HG02798 (cell line): ENCODE measurements around the gene CDC42EP4.
A peak's percentile ranks its signal among the peaks of the same experiment; 100 is the strongest.

Experiments used
- ATAC-seq: cut with Tn5 transposase; IDR thresholded peaks from one replicate; pipeline ENCODE4 v1.9.1; 2021; ENCODE audit warnings: mild to moderate bottlenecking; ENCODE audit not compliant: unreplicated experiment, poor library complexity

The CDC42EP4 gene

GRCh38 chr17:73304971-73305812 lies 6.6 kb downstream of the CDC42EP4 start:
- no peak for ATAC-seq

- no peak for ATAC-seq
Measured at GRCh38 chr17:73304438-73304837, 7.4 kb downstream of the CDC42EP4 start.

DNA sequence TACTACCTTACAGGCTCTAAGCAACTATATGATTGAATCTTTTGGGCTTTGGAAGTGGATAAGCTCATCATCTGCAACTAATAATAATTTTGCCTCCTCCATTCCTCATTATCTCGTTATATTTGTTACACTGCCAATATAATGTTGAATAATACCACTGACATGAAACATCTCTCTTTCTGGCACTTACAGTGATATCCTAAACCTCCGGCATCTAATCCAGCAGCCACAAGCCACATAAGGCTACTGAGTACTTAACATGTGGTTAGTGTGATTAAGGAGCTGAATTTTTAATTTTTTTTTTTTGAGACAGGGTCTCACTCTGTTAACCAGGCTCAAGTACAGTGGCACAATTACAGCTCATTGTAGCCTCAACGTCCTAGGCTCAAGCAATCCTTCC lies 9.6 kb downstream of the CDC42EP4 start:
- no peak for ATAC-seq

DNA sequence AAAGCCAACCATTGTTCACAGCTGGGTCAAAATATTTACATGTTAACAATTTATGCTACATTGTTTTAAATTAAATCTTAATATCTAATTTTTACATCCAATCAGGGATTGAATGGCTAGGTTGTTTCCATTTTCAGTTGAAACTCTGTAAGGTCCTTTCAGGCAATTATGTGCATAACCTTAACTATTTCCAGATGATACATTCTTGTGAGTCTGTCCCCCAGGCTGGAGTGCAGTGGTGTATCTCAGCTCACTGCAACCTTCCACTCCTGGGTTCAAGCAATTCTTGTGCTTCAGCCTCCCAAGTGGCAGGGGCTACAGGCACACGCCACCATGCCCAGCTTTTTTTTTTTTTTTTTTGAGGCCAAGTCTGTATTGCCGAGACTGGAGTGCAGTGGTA lies 10.4 kb downstream of the CDC42EP4 start:
- no peak for ATAC-seq

- no peak for ATAC-seq
Measured at GRCh38 chr17:73300392-73300791, 11.4 kb downstream of the CDC42EP4 start.

DNA sequence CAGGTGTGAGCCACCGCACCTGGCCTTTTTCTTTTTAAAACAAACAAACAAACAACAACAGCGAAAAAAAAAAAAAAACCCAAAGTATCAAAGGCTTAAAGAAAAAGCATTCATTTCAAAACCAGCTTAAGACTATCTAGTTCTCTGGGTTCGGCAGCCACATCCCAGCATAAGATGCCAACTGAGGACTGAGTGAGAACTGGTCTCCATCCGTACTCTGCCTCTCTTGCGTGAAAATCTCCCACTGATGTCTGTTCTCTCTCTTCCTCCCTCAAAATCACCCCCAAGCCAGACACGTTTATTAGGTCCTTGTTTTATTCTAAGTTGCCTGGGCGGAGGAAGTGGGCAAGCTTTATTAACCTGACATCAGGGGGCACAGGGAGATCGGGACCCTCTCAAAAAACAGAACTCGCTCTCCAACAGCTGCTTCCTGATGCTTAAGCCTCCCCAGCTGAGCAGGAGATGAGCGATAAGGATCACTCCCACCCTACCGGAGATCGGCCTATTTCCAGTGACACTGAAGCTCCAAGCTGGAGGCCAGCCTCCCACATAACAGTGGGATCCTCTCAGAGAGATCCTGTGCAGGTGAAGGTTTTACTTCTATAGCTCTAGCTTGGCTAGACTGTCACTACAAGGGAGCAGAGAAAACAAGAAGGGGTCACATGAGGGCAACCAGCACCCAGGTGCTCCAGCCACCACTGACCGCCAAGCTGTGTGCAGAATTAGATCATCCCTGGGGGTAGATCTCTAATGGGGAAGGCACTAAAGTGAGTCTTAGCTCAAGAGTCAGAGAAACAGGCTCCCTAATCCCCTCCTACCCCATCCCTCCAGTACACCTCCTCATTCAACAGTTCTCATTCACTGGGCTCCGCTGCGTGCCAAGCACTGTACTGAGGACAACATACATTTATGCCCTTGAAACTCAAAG lies 13.6 kb downstream of the CDC42EP4 start:
- peak; percentile 62 for ATAC-seq

GRCh38 chr17:73293480-73293911 lies 18.3 kb downstream of the CDC42EP4 start:
- no peak for ATAC-seq

- no peak for ATAC-seq
Measured at GRCh38 chr17:73293031-73293430, 18.8 kb downstream of the CDC42EP4 start.

DNA sequence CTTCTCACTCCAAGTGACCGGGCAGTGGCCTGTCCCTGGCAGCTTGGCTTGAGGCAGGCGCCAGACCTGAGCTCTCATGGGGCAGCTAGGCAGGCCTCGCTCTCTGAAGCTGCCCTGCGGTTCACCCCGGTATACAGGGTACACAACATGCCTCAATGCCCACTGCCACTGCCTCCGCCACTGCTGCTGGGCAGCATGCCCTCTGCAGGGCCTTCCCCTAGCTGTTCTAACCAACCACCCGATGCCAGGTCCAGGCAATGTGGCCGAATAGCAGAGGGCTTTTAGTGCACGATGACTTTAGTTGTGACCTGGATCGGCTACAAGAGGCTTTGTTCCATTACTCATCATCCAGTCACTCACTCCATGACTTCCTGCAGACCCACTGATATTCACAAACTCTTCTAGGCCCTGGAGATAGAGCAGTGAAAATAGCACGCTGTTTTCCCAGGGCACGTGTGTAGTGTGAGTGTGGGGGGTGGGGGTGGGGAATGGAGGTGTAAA lies 19.7 kb downstream of the CDC42EP4 start:
- no peak for ATAC-seq

DNA sequence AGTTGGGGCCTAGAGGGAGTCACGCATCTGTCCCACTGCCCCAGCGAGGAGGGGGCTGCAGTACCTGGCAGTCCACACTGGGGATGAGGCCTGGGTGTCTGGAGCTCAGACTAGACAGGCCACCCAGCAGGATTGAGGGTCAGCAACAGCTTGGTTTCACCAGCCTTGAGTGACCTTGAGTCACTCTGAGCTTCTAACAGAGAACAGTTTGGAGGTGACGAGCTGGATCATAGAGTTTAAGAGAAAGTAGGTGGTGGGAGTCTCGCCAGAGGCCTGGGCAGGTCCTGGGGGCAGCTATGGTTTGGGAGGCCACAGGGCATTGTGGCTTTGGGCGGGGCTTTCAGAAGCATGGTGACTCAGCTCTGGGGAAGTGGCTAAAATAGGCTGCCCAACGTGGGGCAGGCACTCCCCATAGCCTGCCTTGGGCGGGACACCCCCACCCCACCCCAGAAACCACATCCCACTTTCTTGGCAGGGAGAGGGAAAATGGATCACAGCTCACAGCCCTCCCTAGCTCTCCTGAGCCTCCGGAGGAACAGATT lies 20.5 kb downstream of the CDC42EP4 start:
- ATAC-seq = peak; percentile 89

DNA sequence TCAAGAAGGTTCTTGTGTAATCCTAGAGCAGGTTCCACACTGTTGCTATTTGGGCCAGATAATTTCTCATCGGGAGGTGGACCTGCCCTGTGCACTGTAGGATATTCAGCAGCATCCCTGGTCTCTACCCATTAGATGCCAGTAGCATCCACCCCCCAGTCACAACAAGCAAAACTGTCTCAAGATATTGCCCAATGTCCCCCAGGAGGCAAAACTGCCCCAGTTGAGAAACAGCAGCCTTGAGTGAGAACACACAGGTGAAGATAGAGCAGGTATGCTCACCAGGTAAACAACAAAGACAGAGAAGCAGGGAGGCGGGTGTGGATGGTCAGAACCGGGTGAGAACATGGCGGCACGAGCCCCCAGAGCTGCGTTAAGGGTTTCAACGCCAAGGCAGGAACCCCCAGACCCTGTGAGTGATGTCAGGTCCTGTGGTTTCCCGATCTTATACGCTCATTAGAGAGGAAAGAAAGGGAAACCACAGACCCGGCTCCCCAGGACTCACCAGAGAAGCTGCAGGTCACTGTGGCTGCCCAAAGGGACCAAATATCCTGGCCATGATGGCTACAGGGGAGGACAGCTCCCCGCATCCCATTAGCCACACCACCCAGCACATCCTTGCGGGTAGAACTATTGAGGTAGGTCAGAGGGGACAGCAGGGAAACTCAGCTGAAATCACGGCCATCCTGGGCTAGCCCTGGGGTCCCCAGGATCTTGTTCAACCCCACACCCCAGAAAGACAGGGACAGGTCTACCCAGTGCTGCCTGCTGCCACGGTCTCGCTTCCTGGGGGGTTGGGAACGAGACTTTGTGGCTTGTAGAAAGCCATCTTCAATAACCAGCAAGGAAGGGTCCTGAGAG lies 21.2 kb downstream of the CDC42EP4 start:
- peak; percentile 48 for ATAC-seq

DNA sequence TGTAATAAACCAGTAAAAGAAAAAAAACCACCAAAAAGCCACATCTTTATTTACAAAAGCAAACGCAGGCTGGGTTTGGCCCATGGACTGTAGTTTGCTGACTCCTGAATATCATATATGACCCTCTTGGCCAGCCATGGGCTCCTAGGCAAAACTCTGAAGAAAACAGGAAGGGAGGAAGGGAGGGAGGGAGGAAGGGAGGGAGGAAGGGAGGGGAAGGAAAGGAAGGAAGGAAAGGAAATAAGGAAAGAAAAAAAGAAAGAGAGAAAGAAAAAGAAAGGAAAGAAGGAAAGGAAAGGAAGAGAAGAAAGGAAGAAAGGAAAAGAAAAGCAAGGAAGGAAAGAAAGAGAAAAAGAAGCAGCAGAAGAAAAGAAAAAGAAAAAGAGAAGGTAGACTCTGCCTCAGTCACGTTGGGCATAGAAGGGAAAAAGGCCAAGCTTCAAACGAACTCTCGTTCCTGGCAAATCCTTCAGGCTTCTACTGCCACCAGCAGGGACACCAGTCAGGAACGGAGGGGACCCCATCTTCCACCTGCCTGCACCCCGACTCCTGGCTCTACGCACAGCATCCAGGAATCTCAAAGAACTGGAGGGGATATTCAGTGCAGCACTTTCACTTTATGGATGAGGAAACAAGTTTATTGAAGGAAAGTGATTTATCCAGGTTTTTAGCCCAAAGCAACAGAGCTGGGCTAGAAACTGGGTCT lies 22.1 kb downstream of the CDC42EP4 start:
- ATAC-seq = no peak

DNA sequence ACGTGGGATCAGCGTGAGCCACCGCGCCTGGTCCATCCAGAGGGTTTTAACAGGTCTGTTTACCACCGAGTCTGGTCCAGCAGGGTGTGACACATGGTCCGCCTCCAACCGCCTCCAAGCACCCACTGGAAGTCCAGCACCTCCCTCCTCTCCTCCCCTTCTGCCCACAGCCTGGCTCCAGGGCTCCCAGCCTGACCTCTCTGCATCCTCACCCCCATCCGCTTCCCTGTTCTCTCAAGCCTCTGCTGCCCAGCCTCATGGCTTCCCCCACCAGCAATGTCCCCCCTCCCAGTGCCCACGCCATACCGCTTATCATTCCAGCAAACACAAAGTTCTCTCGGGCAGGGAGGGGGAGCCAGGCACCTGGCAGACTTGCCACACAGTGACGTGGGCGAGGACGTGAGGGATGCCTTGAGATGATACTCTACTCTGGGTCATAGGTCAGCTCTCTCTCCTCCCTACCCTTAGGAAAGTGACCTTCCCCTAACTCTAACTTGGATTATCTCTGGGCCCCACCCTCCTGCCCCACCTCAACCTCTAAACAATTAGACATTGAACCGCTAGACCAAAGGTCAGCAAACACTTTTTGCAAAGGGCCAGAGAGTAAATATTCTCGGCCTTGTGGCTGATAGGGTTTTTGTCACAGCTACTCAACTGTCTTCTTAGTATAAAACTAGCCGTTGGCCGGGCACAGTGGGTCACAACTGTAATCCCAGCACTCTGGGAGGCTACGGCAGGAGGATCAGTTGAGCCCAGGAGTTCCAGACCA lies 23.1 kb downstream of the CDC42EP4 start:
- ATAC-seq = no peak

DNA sequence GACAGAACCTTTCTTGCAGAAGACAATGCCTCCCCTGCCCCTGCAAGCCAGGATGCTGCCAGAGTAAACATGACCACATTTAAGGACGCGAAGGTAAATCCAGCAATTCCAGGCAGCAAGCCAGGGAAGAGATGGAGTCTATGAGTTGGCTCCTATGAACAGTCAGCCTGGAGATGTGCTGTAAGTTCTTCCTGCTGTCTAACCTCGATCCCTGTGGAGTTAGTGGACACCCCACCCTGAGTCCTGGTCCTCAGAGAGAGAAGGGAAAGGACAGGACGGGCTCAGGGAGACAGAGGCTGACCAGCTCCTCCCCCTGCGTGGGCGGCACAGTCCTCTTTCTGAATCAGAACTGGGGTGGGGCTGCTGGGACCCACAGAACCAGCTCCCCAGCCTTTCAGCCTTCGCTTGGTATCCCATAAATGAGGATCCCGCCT lies 24.9 kb downstream of the CDC42EP4 start:
- no peak for ATAC-seq

- no peak for ATAC-seq
Measured at GRCh38 chr17:73285916-73286862, 25.6 kb downstream of the CDC42EP4 start.

- ATAC-seq = no peak
Measured at GRCh38 chr17:73285603-73285908, 26.2 kb downstream of the CDC42EP4 start.

GRCh38 chr17:73284906-73285602 lies 26.7 kb downstream of the CDC42EP4 start:
- no peak for ATAC-seq
